ENCODE measurements around the gene SSRP1.

- TF ChIP-seq, protein P1, sequence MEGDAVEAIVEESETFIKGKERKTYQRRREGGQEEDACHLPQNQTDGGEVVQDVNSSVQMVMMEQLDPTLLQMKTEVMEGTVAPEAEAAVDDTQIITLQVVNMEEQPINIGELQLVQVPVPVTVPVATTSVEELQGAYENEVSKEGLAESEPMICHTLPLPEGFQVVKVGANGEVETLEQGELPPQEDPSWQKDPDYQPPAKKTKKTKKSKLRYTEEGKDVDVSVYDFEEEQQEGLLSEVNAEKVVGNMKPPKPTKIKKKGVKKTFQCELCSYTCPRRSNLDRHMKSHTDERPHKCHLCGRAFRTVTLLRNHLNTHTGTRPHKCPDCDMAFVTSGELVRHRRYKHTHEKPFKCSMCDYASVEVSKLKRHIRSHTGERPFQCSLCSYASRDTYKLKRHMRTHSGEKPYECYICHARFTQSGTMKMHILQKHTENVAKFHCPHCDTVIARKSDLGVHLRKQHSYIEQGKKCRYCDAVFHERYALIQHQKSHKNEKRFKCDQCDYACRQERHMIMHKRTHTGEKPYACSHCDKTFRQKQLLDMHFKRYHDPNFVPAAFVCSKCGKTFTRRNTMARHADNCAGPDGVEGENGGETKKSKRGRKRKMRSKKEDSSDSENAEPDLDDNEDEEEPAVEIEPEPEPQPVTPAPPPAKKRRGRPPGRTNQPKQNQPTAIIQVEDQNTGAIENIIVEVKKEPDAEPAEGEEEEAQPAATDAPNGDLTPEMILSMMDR (IDR thresholded peaks at IDR 0.05; ENCODE audit: low read depth, low read length) = no peak
- TF ChIP-seq MAX (IDR thresholded peaks at IDR 0.05; ENCODE audit: low read depth, low read length) (no peak), MYC (IDR thresholded peaks at IDR 0.05; ENCODE audit: low read depth, low read length) (no peak), POLR2A (IDR thresholded peaks at IDR 0.05; ENCODE audit: extremely low read depth, insufficient read length) (no peak)
These were observed 45.3 kb upstream of the SSRP1 start, which contains the start of gene PRG3 for GRCh38 chr11:57380975-57381374.

All from NB4 (cell line).